ENCODE results near the gene ENOPH1. TPM values are rescaled to one million over a fixed set of nuclear protein-coding genes. Genes with fewer than 3 reads are reported as not detected.

Gene ENOPH1
- polyA plus RNA-seq, 2 donors = 32.6 to 51.7 TPM

GRCh38 chr4:82479562-82479961, 49.2 kb downstream of the ENOPH1 start:
- H3K27ac ChIP-seq (ENCODE audit: low read depth in 2 of 2, low read length in 1 of 2) = no peak overlapping the region
- no peaks in the 10 kb centered on the region for H3K36me3 ChIP-seq (ENCODE audit: control insufficient read depth in 2 of 2, insufficient read depth in 2 of 2, low read length in 1 of 2)
- 95 to 96% methylated on average over 14 of the region's 14 CpGs for WGBS, 2 donors
- H3K9me3 ChIP-seq (ENCODE audit: control insufficient read depth in 2 of 2, insufficient read depth in 1 of 2, low read depth in 1 of 2, low read length in 1 of 2) = no peaks in the 10 kb centered on the region
- no peak overlapping the region for H3K4me3 ChIP-seq (ENCODE audit: low read depth in 1 of 2, low read length in 2 of 2)
- H3K27me3 ChIP-seq (ENCODE audit: control insufficient read depth in 1 of 2, insufficient read depth in 2 of 2, low read length in 2 of 2) = no peaks in the 10 kb centered on the region
- H3K4me1 ChIP-seq (ENCODE audit: control insufficient read depth in 2 of 2, insufficient read depth in 2 of 2, low read length in 1 of 2) = no peaks in the 10 kb centered on the region

GRCh38 chr4:82480771-82481505, 50.5 kb downstream of the ENOPH1 start:
- no peaks in the 10 kb centered on the region for H3K27me3 ChIP-seq (ENCODE audit: control insufficient read depth in 1 of 2, insufficient read depth in 2 of 2, low read length in 2 of 2)
- H3K4me3 ChIP-seq (ENCODE audit: low read depth in 1 of 2, low read length in 2 of 2) = no peak overlapping the region
- H3K36me3 ChIP-seq (ENCODE audit: control insufficient read depth in 2 of 2, insufficient read depth in 2 of 2, low read length in 1 of 2) = no peaks in the 10 kb centered on the region
- H3K4me1 ChIP-seq (ENCODE audit: control insufficient read depth in 2 of 2, insufficient read depth in 2 of 2, low read length in 1 of 2) = peaks cover 0 to 2% of the 10 kb centered on the region in 2 donors
- no peaks in the 10 kb centered on the region for H3K9me3 ChIP-seq (ENCODE audit: control insufficient read depth in 2 of 2, insufficient read depth in 1 of 2, low read depth in 1 of 2, low read length in 1 of 2)
- H3K27ac ChIP-seq (ENCODE audit: low read depth in 2 of 2, low read length in 1 of 2) = no peak overlapping the region
- WGBS, 2 donors = 91 to 94% methylated on average over 10 of the region's 10 CpGs

GRCh38 chr4:82481506-82481840, 51.1 kb downstream of the ENOPH1 start:
- H3K27ac ChIP-seq (ENCODE audit: low read depth in 2 of 2, low read length in 1 of 2) = no peak overlapping the region
- H3K4me1 ChIP-seq (ENCODE audit: control insufficient read depth in 2 of 2, insufficient read depth in 2 of 2, low read length in 1 of 2) = peaks cover 0 to 2% of the 10 kb centered on the region in 2 donors
- H3K9me3 ChIP-seq (ENCODE audit: control insufficient read depth in 2 of 2, insufficient read depth in 1 of 2, low read depth in 1 of 2, low read length in 1 of 2) = no peaks in the 10 kb centered on the region
- H3K27me3 ChIP-seq (ENCODE audit: control insufficient read depth in 1 of 2, insufficient read depth in 2 of 2, low read length in 2 of 2) = no peaks in the 10 kb centered on the region
- no peaks in the 10 kb centered on the region for H3K36me3 ChIP-seq (ENCODE audit: control insufficient read depth in 2 of 2, insufficient read depth in 2 of 2, low read length in 1 of 2)
- 73 to 82% methylated on average over 6 of the region's 6 CpGs for WGBS, 2 donors
- no peak overlapping the region for H3K4me3 ChIP-seq (ENCODE audit: low read depth in 1 of 2, low read length in 2 of 2)

GRCh38 chr4:82482387-82482786, 52.0 kb downstream of the ENOPH1 start:
- Histone ChIP-seq H3K9me3 (ENCODE audit: control insufficient read depth in 2 of 2, insufficient read depth in 1 of 2, low read depth in 1 of 2, low read length in 1 of 2) (no peaks in the 10 kb centered on the region), H3K27ac (ENCODE audit: low read depth in 2 of 2, low read length in 1 of 2) (no peak overlapping the region), H3K4me3 (ENCODE audit: low read depth in 1 of 2, low read length in 2 of 2) (no peak overlapping the region), H3K4me1 (ENCODE audit: control insufficient read depth in 2 of 2, insufficient read depth in 2 of 2, low read length in 1 of 2) (peaks cover 0 to 2% of the 10 kb centered on the region in 2 donors), H3K36me3 (ENCODE audit: control insufficient read depth in 2 of 2, insufficient read depth in 2 of 2, low read length in 1 of 2) (no peaks in the 10 kb centered on the region), H3K27me3 (ENCODE audit: control insufficient read depth in 1 of 2, insufficient read depth in 2 of 2, low read length in 2 of 2) (no peaks in the 10 kb centered on the region)
- 75 to 78% methylated on average over 6 of the region's 6 CpGs for WGBS, 2 donors

- H3K27me3 ChIP-seq (ENCODE audit: control insufficient read depth in 1 of 2, insufficient read depth in 2 of 2, low read length in 2 of 2) = no peaks in the 10 kb centered on the region
- H3K4me3 ChIP-seq (ENCODE audit: low read depth in 1 of 2, low read length in 2 of 2) = no peak overlapping the region
- WGBS, 2 donors = 67 to 68% methylated on average over 14 of the region's 14 CpGs
- H3K36me3 ChIP-seq (ENCODE audit: control insufficient read depth in 2 of 2, insufficient read depth in 2 of 2, low read length in 1 of 2) = no peaks in the 10 kb centered on the region
- H3K9me3 ChIP-seq (ENCODE audit: control insufficient read depth in 2 of 2, insufficient read depth in 1 of 2, low read depth in 1 of 2, low read length in 1 of 2) = no peaks in the 10 kb centered on the region
- no peak overlapping the region for H3K27ac ChIP-seq (ENCODE audit: low read depth in 2 of 2, low read length in 1 of 2)
- peaks cover 0 to 2% of the 10 kb centered on the region in 2 donors for H3K4me1 ChIP-seq (ENCODE audit: control insufficient read depth in 2 of 2, insufficient read depth in 2 of 2, low read length in 1 of 2)
Measured at GRCh38 chr4:82484996-82485783, 54.8 kb downstream of the ENOPH1 start.

- no peak overlapping the region for H3K27ac ChIP-seq (ENCODE audit: low read depth in 2 of 2, low read length in 1 of 2)
- no peaks in the 10 kb centered on the region for H3K9me3 ChIP-seq (ENCODE audit: control insufficient read depth in 2 of 2, insufficient read depth in 1 of 2, low read depth in 1 of 2, low read length in 1 of 2)
- H3K4me3 ChIP-seq (ENCODE audit: low read depth in 1 of 2, low read length in 2 of 2) = no peak overlapping the region
- 96 to 97% methylated on average over 1 of the region's 1 CpG for WGBS, 2 donors
- H3K36me3 ChIP-seq (ENCODE audit: control insufficient read depth in 2 of 2, insufficient read depth in 2 of 2, low read length in 1 of 2) = no peaks in the 10 kb centered on the region
- no peaks in the 10 kb centered on the region for H3K27me3 ChIP-seq (ENCODE audit: control insufficient read depth in 1 of 2, insufficient read depth in 2 of 2, low read length in 2 of 2)
- H3K4me1 ChIP-seq (ENCODE audit: control insufficient read depth in 2 of 2, insufficient read depth in 2 of 2, low read length in 1 of 2) = peaks cover 0 to 2% of the 10 kb centered on the region in 2 donors
Measured at GRCh38 chr4:82489076-82489475, 58.7 kb downstream of the ENOPH1 start.

- Histone ChIP-seq H3K36me3 (ENCODE audit: control insufficient read depth in 2 of 2, insufficient read depth in 2 of 2, low read length in 1 of 2) (no peaks in the 10 kb centered on the region), H3K4me1 (ENCODE audit: control insufficient read depth in 2 of 2, insufficient read depth in 2 of 2, low read length in 1 of 2) (peaks cover 0 to 1% of the 10 kb centered on the region in 2 donors), H3K27me3 (ENCODE audit: control insufficient read depth in 1 of 2, insufficient read depth in 2 of 2, low read length in 2 of 2) (no peaks in the 10 kb centered on the region), H3K4me3 (ENCODE audit: low read depth in 1 of 2, low read length in 2 of 2) (no peak overlapping the region), H3K27ac (ENCODE audit: low read depth in 2 of 2, low read length in 1 of 2) (no peak overlapping the region), H3K9me3 (ENCODE audit: control insufficient read depth in 2 of 2, insufficient read depth in 1 of 2, low read depth in 1 of 2, low read length in 1 of 2) (no peaks in the 10 kb centered on the region)
- 61 to 65% methylated on average over 8 of the region's 8 CpGs for WGBS, 2 donors
Measured at GRCh38 chr4:82489987-82490386, 59.6 kb downstream of the ENOPH1 start.

GRCh38 chr4:82491251-82491960, 61.0 kb downstream of the ENOPH1 start:
- H3K36me3 ChIP-seq (ENCODE audit: control insufficient read depth in 2 of 2, insufficient read depth in 2 of 2, low read length in 1 of 2) = no peaks in the 10 kb centered on the region
- H3K27me3 ChIP-seq (ENCODE audit: control insufficient read depth in 1 of 2, insufficient read depth in 2 of 2, low read length in 2 of 2) = no peaks in the 10 kb centered on the region

GRCh38 chr4:82493721-82494425, 63.5 kb downstream of the ENOPH1 start:
- Histone ChIP-seq H3K27me3 (ENCODE audit: control insufficient read depth in 1 of 2, insufficient read depth in 2 of 2, low read length in 2 of 2) (no peaks in the 10 kb centered on the region), H3K27ac (ENCODE audit: low read depth in 2 of 2, low read length in 1 of 2) (no peak overlapping the region), H3K4me3 (ENCODE audit: low read depth in 1 of 2, low read length in 2 of 2) (no peak overlapping the region), H3K9me3 (ENCODE audit: control insufficient read depth in 2 of 2, insufficient read depth in 1 of 2, low read depth in 1 of 2, low read length in 1 of 2) (no peaks in the 10 kb centered on the region), H3K4me1 (ENCODE audit: control insufficient read depth in 2 of 2, insufficient read depth in 2 of 2, low read length in 1 of 2) (no peaks in the 10 kb centered on the region), H3K36me3 (ENCODE audit: control insufficient read depth in 2 of 2, insufficient read depth in 2 of 2, low read length in 1 of 2) (no peaks in the 10 kb centered on the region)
- 84 to 88% methylated on average over 2 of the region's 2 CpGs for WGBS, 2 donors

More at GRCh38 chr4:82491251-82491960, 61.0 kb downstream of the ENOPH1 start:
- Histone ChIP-seq H3K27ac (ENCODE audit: low read depth in 2 of 2, low read length in 1 of 2) (no peak overlapping the region), H3K9me3 (ENCODE audit: control insufficient read depth in 2 of 2, insufficient read depth in 1 of 2, low read depth in 1 of 2, low read length in 1 of 2) (no peaks in the 10 kb centered on the region), H3K4me1 (ENCODE audit: control insufficient read depth in 2 of 2, insufficient read depth in 2 of 2, low read length in 1 of 2) (no peaks in the 10 kb centered on the region), H3K4me3 (ENCODE audit: low read depth in 1 of 2, low read length in 2 of 2) (no peak overlapping the region)
- 59 to 63% methylated on average over 10 of the region's 10 CpGs for WGBS, 2 donors
